Measurements from ENCODE around the gene WNT4.

The WNT4 gene

DNA sequence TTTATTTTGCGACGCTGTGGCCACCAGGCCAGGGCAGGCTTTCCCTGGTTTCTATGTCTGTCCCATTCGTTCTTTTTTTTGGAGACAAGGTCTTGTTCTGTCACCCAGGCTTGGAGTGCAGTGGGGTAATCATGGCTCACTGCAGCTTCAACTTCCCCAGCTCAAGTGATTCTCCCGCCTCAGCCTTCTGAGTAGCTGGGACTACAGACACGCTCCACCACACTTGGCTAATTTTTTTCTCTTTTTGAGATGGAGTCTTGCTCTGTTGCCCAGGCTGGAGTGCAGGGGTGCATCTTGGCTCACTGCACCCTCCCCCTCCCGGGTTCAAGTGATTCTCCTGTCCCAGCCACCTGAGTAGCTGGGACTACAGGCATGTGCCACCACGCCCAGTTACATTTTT, 43.4 kb upstream of the WNT4 start:
- no peak for TF ChIP-seq EZH2 (IDR thresholded peaks at IDR 0.05; ENCODE audit: borderline replicate concordance, low read length)
- Histone ChIP-seq H3K4me3 (ENCODE audit: low read depth, low read length, poor library complexity, severe bottlenecking) (no peak overlapping the region), H4K20me1 (ENCODE audit: insufficient read depth, low read length) (no peaks in the 10 kb centered on the region), H3K9ac (ENCODE audit: low read length) (no peak overlapping the region), H3K27ac (ENCODE audit: low read depth, low read length, poor library complexity, severe bottlenecking) (no peak overlapping the region), H3K4me2 (ENCODE audit: low read length) (no peak overlapping the region), H3K79me2 (ENCODE audit: insufficient read depth, low read length) (no peaks in the 10 kb centered on the region), H3K9me3 (ENCODE audit: low read length) (no peaks in the 10 kb centered on the region), H2AFZ (ENCODE audit: low read length) (no peak overlapping the region), H3F3A (ENCODE audit: insufficient read depth, low read length) (no peaks in the 10 kb centered on the region), H3K27me3 (ENCODE audit: insufficient read depth, low read length) (no peaks in the 10 kb centered on the region), H3K4me1 (ENCODE audit: insufficient read depth, low read length, severe bottlenecking) (no peaks in the 10 kb centered on the region), H3K9me2 (ENCODE audit: low read depth, low read length) (no peaks in the 10 kb centered on the region), H3K36me3 (ENCODE audit: insufficient read depth, low read length) (no peaks in the 10 kb centered on the region)

DNA sequence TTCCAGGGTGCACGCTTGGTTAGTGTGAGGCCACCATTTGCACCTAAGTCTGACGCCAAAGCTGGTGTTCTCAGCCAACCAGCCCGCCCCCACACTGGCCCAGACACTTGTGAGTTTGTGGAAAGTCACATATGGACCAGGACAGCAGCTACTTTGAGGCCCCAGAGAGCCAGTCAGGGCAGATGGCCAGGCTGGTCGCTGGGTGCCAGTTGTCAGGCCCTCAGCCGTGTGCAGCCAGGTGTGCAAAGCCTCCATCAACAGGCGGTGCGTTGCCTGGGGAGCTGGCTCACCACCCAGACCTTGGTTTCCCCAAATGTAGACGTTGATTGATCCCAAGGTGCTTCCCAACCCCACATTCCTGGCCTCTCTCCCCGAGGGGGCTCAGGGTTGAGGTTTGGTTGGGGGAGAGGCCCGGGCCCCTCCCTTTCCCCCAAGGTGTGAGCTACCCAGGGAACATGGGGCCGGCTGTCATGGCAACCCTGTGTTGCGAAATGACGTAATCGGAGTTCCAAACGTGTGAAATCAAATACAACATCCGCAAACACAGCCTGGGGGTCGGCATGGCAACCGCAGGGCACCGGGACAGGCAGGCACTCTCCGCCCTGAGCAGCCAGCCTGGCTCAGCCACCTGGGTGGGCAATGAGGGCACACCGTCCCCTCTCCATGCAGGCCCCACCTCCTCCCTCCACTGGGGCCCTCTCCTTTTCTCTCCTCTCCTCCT, 42.2 kb upstream of the WNT4 start:
- no peak overlapping the region for H2AFZ ChIP-seq (ENCODE audit: low read length)
- H4K20me1 ChIP-seq (ENCODE audit: insufficient read depth, low read length), result no peaks in the 10 kb centered on the region
- no peaks in the 10 kb centered on the region for H3K36me3 ChIP-seq (ENCODE audit: insufficient read depth, low read length)
- H3K9ac ChIP-seq (ENCODE audit: low read length), result no peak overlapping the region
- no peak overlapping the region for H3K27ac ChIP-seq (ENCODE audit: low read depth, low read length, poor library complexity, severe bottlenecking)
- no peaks in the 10 kb centered on the region for H3K27me3 ChIP-seq (ENCODE audit: insufficient read depth, low read length)
- no peaks in the 10 kb centered on the region for H3K9me2 ChIP-seq (ENCODE audit: low read depth, low read length)
- H3K4me3 ChIP-seq (ENCODE audit: low read depth, low read length, poor library complexity, severe bottlenecking), result no peak overlapping the region
- no peaks in the 10 kb centered on the region for H3K4me1 ChIP-seq (ENCODE audit: insufficient read depth, low read length, severe bottlenecking)
- H3K79me2 ChIP-seq (ENCODE audit: insufficient read depth, low read length), result no peaks in the 10 kb centered on the region
- no peak overlapping the region for H3K4me2 ChIP-seq (ENCODE audit: low read length)
- H3K9me3 ChIP-seq (ENCODE audit: low read length), result no peaks in the 10 kb centered on the region
- H3F3A ChIP-seq (ENCODE audit: insufficient read depth, low read length), result no peaks in the 10 kb centered on the region
- TF ChIP-seq, protein P1, sequence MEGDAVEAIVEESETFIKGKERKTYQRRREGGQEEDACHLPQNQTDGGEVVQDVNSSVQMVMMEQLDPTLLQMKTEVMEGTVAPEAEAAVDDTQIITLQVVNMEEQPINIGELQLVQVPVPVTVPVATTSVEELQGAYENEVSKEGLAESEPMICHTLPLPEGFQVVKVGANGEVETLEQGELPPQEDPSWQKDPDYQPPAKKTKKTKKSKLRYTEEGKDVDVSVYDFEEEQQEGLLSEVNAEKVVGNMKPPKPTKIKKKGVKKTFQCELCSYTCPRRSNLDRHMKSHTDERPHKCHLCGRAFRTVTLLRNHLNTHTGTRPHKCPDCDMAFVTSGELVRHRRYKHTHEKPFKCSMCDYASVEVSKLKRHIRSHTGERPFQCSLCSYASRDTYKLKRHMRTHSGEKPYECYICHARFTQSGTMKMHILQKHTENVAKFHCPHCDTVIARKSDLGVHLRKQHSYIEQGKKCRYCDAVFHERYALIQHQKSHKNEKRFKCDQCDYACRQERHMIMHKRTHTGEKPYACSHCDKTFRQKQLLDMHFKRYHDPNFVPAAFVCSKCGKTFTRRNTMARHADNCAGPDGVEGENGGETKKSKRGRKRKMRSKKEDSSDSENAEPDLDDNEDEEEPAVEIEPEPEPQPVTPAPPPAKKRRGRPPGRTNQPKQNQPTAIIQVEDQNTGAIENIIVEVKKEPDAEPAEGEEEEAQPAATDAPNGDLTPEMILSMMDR (IDR thresholded peaks at IDR 0.05; ENCODE audit: low read length), result no peak
- TF ChIP-seq EZH2 (IDR thresholded peaks at IDR 0.05; ENCODE audit: borderline replicate concordance, low read length), result no peak

DNA sequence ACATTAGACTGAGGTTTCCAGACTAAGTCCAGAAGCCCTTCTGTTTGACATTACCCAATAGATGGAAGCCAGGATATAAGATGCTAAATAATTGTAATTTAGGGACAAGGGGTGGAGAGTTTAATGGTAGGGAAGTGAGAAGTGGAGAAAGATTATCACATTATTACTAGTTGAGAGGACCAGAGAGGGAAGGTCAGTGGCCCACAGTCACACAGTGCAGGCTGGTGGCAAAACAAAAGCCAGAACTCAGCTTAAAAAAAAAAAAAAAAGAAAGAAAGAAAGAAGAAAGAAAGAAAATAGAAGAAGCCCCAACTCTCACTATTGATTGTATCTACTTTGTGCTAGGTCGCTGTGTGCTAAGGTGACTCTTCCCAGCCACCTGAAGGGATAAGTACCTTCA, 41.6 kb upstream of the WNT4 start:
- no peaks in the 10 kb centered on the region for H3K36me3 ChIP-seq (ENCODE audit: insufficient read depth, low read length)
- H3K4me1 ChIP-seq (ENCODE audit: insufficient read depth, low read length, severe bottlenecking), result no peaks in the 10 kb centered on the region
- no peaks in the 10 kb centered on the region for H3K79me2 ChIP-seq (ENCODE audit: insufficient read depth, low read length)
- H3K4me3 ChIP-seq (ENCODE audit: low read depth, low read length, poor library complexity, severe bottlenecking), result no peak overlapping the region
- H2AFZ ChIP-seq (ENCODE audit: low read length), result no peak overlapping the region
- no peak overlapping the region for H3K9ac ChIP-seq (ENCODE audit: low read length)
- H3K9me3 ChIP-seq (ENCODE audit: low read length), result no peaks in the 10 kb centered on the region
- H3K9me2 ChIP-seq (ENCODE audit: low read depth, low read length), result no peaks in the 10 kb centered on the region
- H4K20me1 ChIP-seq (ENCODE audit: insufficient read depth, low read length), result no peaks in the 10 kb centered on the region
- no peak overlapping the region for H3K27ac ChIP-seq (ENCODE audit: low read depth, low read length, poor library complexity, severe bottlenecking)
- no peaks in the 10 kb centered on the region for H3K27me3 ChIP-seq (ENCODE audit: insufficient read depth, low read length)
- no peaks in the 10 kb centered on the region for H3F3A ChIP-seq (ENCODE audit: insufficient read depth, low read length)
- no peak overlapping the region for H3K4me2 ChIP-seq (ENCODE audit: low read length)
- TF ChIP-seq EZH2 (IDR thresholded peaks at IDR 0.05; ENCODE audit: borderline replicate concordance, low read length), result no peak
- TF ChIP-seq, protein P1 (IDR thresholded peaks at IDR 0.05; ENCODE audit: low read length), result no peak

DNA sequence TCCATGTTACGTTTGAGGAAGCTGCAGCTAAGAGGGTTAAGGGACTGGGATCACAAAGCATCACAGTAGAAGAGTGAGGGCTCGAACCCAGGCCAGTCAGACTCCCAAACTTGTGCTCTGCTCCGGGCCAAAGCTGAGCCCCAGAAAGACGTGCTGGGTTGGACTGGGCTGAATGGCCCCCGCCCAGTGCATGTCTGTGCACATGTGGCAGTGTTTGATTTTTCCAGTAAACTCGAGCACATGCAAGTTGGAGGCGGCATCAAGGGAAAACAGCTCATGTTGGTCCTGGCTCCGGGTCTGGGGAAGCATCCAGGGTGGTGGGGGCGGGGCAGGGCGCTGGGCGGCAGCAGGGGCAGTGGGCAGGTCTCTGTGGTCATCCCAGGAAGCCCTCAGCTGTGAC, 39.8 kb upstream of the WNT4 start:
- no peaks in the 10 kb centered on the region for H3K9me3 ChIP-seq (ENCODE audit: low read length)
- no peaks in the 10 kb centered on the region for H3K27me3 ChIP-seq (ENCODE audit: insufficient read depth, low read length)
- H2AFZ ChIP-seq (ENCODE audit: low read length), result no peak overlapping the region
- H3K4me3 ChIP-seq (ENCODE audit: low read depth, low read length, poor library complexity, severe bottlenecking), result no peak overlapping the region
- H3K27ac ChIP-seq (ENCODE audit: low read depth, low read length, poor library complexity, severe bottlenecking), result no peak overlapping the region
- no peaks in the 10 kb centered on the region for H3K36me3 ChIP-seq (ENCODE audit: insufficient read depth, low read length)
- no peak overlapping the region for H3K9ac ChIP-seq (ENCODE audit: low read length)
- H3K79me2 ChIP-seq (ENCODE audit: insufficient read depth, low read length), result no peaks in the 10 kb centered on the region
- no peaks in the 10 kb centered on the region for H4K20me1 ChIP-seq (ENCODE audit: insufficient read depth, low read length)
- TF ChIP-seq EZH2 (IDR thresholded peaks at IDR 0.05; ENCODE audit: borderline replicate concordance, low read length), result no peak
- TF ChIP-seq, protein P1 (IDR thresholded peaks at IDR 0.05; ENCODE audit: low read length), result no peak
- no peaks in the 10 kb centered on the region for H3K4me1 ChIP-seq (ENCODE audit: insufficient read depth, low read length, severe bottlenecking)
- H3K9me2 ChIP-seq (ENCODE audit: low read depth, low read length), result no peaks in the 10 kb centered on the region
- H3F3A ChIP-seq (ENCODE audit: insufficient read depth, low read length), result no peaks in the 10 kb centered on the region
- H3K4me2 ChIP-seq (ENCODE audit: low read length), result no peak overlapping the region

Data from OCI-LY1 (cell line).